ENCODE results near the gene ZNF554.

Gene ZNF554

DNA sequence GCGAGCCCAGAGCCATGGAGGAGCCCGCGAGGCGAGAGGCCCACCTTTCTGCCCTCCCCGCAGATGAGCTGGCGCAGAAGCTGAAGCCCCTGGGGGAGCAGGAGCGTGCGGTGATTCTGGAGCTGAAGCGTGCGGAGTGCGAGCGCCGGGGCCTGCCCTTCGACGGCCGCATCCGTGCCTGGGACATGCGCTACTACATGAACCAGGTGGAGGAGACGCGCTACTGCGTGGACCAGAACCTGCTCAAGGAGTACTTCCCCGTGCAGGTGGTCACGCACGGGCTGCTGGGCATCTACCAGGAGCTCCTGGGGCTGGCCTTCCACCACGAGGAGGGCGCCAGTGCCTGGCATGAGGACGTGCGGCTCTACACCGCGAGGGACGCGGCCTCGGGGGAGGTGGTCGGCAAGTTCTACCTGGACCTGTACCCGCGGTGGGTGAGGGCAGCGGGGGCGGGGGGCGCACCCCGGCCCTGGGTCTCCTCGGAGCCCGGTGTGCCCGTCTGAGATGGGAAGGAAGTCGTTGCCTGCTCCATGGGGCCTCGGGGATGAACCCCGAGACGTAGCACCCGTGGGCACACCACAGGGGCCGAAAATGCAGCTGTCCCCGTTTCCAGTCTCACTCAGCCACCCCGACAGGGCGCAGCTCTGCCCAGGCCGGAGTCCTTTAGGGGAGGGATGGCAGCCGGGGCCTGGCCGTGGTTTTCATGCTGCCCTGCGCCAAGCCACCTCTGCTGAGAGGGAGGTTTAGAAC is 12.1 kb upstream of the ZNF554 start:
- DNase-seq (ENCODE audit: low read depth), result no peak

DNA sequence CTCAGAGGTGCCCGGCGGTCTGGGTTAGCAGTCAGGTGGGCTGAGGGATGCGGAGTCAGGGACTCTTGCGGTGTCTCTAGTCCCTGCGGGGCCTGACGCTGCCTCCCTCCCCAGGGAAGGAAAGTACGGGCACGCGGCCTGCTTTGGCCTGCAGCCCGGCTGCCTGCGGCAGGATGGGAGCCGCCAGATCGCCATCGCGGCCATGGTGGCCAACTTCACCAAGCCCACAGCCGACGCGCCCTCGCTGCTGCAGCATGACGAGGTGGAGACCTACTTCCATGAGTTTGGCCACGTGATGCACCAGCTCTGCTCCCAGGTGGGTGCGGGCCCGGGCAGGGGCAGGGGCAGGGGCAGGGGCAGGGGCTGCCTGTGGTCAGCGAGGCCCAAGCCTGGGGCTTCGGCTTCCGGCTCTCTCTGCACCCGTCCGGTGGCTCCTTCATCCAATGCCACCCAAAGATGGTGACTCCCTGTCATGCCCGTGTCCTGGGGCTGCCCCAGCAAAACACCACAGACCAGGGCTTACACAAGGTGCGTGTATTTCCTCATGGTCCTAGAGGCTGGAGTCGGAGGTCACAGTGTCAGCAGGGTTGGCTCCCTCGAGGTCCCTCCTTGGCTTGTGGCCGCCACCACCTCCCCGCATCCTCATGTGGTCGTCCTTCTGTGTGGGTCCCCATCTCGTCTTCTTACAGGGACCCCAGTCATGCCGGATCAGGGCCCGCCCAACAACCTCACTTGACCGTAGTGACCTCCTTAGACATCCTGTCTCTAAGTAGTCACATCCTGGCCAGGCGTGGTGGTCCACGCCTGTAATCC is 11.3 kb upstream of the ZNF554 start:
- DNase-seq (ENCODE audit: low read depth), result no peak

DNA sequence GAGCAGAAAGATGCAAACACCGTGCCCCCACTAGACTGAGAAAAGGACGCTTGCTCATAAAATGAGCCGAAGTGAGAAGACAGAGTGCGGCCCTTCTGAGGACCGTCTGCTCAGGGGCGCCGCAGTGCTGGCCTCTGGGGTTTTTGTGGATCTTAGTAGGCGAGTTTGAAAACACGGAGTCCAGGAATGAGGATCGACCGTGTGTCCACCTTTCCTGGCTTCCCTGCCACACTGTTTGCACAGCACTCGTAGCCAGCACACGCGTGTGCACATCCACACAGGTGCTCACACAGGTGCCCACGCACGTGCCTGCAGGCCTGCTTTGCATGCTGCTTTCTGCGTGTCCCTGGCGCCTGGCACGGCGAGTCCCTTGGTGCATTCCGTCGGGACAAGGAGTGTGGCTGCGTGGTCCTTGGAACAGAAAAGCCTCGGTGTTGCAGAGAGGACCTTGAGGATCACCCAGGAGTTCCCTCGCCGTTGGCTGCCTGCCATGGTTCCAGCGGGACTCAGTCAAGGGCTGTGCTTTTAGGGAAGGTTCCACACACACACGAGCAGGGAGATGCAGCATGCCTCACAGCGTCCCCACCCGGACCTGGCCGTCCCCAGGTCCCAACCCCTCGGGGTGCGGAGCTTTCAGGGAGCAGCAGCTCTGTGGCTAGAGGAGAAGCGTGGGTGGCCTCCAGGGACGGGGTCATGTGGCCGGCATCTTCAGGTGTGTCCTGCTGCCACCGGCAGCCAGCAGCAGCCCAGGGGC is 10.1 kb upstream of the ZNF554 start:
- no peak for DNase-seq (ENCODE audit: low read depth)

DNA sequence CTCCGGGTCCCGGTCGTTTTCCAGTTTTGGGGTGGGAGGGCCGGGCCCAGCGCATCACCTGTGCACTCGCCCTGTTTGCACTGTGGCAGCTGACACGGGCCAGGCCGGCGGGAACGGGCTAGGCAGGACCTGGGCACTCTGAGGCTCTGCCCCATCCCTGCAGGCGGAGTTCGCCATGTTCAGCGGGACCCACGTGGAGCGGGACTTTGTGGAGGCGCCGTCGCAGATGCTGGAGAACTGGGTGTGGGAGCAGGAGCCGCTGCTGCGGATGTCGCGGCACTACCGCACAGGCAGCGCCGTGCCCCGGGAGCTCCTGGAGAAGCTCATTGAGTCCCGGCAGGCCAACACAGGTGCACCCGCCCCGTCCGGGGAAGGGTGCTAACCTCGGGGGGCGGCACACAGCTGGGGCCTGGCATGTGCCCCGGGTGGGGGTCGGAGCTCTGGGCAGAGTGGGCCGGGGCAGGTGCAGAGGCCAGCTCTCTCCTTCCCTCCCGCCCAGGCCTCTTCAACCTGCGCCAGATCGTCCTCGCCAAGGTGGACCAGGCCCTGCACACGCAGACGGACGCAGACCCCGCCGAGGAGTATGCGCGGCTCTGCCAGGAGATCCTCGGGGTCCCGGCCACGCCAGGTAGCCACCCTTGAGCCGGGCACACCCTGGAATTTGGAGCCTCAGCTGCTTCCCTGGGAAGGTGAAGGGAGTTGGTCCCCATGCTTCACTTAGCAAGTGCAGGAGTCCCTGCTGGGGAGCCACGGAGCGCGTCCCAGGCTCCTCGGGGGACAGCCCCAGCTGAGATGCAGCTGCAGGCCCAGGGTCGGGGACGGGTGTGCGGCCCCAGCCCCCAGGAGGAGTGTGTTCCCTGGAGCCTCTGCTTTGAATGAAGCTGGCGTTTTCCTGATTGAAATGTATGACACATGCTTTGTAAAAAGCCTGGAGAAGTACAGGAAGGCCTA is 9.3 kb upstream of the ZNF554 start:
- no peak for DNase-seq (ENCODE audit: low read depth)

DNA sequence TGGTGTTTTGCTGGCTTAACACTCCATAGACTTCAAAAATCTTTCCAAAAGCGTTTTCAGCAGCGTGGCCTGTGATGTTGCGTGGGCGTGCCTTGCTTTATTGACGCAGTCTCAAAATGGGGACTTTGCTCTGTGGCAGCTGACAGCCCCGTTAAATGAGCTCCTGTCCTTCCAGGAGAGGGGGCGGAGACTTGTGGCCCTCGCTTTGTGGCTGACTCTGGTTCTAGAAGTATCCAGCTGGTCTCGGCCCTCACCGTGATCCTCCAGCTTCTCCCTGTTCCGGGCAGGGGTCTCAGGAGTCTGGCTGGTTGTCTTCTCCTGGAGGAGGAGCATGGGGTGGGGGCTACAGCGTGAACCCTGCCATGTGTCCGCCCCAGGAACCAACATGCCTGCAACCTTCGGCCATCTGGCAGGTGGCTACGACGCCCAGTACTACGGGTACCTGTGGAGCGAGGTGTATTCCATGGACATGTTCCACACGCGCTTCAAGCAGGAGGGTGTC is 8.4 kb upstream of the ZNF554 start:
- no peak for DNase-seq (ENCODE audit: low read depth)

DNA sequence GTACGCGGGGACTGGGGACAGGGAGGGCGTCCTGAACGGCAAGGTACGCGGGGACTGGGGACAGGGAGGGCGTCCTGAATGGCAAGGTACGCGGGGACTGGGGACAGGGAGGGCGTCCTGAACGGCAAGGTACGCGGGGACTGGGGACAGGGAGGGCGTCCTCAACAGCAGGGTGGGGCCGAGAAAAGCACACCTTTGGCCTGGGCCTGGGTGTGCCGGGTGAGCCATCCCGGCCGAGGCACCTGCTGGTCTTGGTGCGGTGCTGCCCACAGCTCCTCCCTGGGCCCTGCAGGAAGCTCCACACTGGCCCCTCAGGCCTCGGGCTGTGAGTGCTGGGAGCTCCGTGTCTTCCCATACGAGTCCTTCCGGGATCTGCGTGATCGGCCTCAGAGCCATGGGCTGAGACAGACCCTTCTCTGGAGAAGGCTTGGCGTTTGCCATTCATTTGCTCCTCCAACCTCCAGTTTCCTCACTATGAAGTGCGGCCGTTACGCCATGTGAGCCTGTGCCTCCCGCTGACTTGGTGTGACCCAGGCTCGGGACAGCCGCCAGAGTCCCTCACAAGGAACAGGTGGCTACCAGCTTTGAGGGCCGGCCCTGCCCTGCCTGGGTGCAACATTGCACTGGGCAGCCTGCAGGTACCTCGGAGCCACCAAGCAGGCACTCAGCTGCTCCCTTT is 7.8 kb upstream of the ZNF554 start:
- DNase-seq (ENCODE audit: low read depth), result no peak

DNA sequence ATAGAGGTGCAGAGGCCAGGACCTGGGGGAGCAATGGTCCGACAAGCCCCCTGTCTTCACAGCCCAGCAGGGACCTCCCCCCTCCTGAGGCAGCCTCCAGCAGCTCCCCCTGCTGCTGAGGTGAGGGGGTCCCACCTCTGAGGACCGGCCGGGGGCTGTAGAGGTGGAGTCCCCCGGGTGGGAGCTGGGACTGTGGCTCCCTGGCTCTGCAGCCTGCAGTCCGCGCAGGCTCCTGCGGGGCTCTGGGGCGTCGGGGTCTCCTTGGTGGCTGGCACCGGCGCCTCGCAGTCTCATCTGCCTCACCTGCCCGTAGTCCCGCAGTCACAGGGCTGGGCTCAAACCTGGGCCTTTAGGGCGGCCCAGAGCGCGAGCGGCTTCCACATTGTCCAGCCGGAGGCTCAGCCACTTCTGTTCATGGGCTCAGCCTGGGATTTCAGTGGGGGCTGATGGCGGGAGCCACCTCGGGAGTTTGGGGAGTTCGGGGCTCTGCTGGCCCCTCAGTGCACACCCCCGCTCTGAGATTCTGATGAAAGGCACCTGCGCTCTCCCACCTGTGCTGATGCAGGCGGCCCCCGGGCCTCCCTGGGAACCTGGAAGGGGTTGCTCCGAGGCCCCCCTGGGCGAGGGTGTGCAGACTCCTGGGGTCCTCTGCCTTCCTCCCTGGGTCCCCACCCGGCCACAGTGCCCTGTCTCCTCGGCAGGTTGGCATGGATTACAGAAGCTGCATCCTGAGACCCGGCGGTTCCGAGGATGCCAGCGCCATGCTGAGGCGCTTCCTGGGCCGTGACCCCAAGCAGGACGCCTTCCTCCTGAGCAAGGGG is 7.0 kb upstream of the ZNF554 start:
- DNase-seq (ENCODE audit: low read depth), result no peak

DNA sequence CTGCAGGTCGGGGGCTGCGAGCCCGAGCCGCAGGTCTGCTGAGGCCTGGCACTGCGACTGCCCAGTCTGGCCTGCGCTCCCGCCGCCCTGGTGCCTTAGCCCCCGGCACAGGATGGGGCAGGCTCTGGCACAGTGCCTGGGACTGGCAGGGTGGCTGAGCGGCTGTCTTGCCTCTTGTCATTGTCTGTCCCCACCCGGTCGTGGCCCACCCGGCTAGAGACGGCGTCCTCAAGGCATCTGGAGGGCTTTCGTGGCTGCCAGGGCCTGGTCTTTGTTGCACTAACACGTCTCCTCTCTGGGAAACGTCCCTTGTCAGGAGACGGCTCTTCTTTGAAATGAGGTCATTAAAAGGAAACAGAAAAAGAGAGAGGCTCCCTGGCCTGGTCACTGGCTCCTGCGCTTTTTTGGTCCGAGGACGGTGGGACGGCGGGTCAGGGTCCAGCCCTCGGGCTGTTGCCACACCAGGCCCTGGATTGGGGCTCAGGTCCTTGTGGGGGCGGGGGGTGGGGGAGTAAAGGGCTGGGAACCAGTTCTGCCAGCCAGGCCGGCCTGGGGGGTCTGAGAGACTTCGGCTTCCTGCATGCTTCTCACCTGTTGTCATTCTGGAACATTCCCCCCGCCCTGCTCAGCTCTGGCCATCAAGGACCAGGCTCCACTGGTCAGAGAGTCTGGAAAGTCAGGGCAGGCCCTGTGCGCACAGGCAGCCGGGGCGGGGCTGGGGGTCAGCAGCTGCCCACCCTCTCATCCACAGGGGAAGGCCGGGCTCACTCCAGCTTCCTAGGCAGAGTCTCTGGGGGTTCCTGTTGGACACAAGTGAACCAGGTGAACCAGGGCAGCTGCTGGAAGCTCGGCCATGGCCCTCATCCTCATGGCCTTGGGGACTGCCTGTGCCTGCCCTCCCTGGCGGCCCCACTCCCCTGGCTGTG is 6.2 kb upstream of the ZNF554 start:
- no peak for DNase-seq (ENCODE audit: low read depth)

DNA sequence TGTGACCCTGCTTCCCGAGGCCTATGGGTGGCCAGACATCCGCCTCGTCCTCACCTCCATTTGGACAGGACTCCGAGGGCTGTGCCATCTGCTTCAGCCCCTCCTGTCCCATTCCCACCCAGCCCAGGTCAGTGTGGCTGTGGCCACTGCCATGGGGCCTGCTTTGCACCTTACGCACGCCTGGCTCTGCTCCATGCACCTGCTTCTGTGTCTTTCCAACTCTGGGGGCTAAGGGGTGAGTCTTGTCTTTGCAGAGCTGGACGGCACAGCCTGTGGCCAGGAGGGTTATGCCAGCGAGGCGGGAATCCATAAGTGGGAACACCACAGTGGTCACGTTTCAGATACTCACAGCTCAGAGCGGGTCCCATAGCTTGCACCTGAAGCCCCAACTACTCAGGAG is 5.2 kb upstream of the ZNF554 start:
- no peak for DNase-seq (ENCODE audit: low read depth)

DNA sequence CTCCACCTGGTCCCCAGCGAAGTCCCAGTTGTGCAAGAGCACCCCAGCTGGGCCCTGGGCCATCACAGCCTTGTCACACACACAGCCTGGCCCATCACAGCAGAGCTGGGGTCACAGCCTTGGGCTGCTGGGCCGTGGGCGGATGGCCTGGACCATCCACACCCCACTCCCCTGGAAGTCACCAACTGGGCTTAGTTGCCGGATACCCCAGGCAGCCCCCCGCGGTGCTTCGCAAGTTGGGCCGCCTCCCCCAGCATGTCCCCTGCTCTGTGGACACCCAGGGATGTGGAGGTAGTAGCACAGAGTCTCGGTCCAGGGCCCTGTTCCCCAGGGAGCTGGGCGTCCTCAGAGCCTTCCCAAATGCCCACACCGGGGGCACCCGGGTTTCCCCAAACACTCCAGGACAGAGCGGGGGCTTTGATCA is 4.5 kb upstream of the ZNF554 start:
- DNase-seq (ENCODE audit: low read depth), result no peak

DNA sequence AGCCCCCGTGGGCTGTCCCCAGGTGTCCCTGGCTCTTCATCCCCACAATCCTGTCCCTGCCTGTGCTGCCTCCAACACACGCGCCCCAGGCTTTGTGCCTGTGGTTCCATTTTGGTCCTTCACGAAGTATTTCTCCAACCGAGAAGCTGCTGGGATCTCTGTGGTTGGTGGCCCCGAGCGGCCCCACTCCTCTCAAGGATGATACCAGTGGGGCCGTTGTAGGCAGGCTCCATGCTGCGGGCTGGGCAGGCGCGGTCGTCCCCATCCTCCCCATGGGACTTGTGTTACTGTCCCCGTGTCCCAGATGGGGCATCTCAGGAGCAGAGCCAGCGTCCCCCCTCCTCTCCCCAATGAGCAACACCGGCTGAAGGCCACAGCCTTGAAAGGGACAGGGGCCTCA is 3.7 kb upstream of the ZNF554 start:
- no peak for DNase-seq (ENCODE audit: low read depth)

DNA sequence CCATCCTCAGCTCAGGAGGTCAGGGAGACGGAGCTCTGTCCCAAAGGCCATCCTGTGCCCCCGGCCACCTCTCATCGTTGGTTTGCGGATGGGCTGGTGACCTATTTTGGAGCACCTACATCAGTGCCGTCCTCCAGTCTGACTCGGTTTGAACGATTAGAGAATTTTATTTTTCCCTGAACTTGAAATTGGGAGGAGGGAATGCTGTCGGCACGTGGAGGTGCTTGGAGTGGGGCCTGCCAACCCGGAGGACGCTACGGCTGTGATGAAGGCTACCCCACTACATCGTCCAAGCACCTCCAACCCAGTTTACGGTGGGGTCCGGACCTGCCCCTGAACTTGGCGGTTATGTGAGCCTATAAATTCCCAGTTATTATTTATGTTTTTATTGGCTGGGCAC is 3.0 kb upstream of the ZNF554 start:
- DNase-seq (ENCODE audit: low read depth), result no peak

DNA sequence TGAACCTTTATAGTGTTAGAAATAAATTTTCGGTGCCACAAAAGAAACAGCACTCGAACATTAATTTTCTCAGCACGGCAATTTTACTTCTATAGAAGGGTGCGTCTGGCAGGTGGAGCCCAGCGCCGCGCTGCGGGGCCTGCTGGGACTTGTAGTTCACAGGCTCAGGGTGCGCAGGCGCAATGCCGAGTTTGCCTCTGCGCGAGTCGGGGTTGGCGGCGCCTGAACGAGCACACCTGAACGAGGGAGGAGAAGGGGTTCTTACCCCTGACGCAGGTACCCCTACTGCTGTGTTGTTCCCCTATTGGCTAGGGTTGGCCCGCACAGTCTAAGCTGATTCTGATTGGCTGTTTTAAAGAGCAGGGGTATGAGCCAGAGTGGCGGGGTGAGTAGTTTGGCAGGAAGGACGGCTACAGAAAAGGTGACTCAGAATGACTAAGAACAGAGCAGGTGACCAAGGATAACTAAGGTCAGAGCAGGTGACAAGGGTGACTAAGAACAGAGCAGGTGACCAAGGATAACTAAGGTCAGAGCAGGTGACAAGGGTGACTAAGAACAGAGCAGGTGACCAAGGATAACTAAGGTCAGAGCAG is 2.3 kb upstream of the ZNF554 start:
- peak; percentile 49 for DNase-seq (ENCODE audit: low read depth)

DNA sequence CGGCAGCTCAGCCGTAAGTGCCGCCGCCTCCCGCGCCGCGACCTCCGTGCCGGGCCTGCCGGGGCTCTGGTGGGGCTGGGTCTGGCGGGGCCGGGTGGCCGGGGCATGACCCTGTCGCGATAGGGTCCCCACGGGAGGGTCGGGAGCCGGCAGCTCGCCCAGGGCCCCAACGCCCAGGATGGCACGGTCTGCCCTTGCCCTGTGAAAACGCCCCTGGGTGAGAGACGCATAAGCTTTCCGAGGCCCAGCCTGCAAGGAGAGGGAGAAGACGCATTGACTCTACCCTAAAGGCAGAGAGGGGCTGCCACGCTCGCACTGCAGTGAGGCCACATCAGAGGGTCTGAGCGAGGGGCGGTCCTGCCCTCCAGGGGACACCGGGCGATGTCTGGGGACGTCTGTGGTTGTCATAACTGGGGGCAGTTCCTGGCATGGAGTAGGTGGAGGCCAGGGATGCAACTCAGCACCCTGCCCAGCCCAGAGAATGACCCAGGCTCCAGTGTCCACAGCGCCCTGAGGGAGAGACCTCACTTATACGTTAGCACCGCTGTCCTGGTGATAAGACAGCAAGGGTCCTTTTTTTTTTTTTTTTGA is 539 bp downstream of the ZNF554 start:
- DNase-seq (ENCODE audit: low read depth), result peak; percentile 40

DNA sequence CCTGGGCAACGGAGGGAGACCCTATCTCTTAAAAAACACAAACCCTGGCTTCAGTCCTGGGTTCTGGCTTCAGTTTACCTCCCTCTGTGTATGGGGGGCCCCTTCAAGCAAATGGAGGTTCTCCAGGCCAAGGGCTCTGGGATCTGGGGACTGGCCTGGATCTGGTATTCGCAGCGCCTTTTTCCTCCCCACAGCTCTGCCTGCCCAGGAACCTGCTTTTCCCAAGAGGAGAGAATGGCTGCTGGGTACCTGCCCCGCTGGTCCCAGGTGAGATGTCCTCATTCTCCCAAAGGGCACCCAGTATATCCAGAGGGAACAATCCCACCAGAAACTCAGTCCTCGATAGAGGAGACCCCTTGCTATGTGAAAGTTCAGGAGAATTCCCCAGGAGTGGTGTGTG is 3.2 kb downstream of the ZNF554 start:
- DNase-seq (ENCODE audit: low read depth), result no peak

DNA sequence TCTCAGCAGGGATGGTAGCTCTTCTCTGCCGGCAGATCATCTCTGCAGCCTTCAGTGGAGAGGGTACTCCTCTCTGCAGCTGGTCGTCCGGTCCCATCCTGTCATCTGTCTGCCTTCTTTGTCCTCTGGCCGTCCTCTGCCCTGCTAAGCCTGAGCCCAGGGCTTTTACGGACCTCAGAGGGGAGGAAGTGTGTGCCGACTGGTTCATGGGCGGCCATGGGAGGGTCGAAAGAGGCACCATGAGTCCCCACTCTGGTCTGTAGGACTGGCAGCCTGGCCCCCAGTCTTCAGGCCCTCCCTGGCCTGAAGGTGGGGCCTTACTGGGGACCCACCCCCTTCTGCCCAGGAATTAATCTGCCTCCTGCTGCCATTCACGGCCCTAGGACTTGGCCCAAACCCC is 4.0 kb downstream of the ZNF554 start:
- DNase-seq (ENCODE audit: low read depth), result no peak

DNA sequence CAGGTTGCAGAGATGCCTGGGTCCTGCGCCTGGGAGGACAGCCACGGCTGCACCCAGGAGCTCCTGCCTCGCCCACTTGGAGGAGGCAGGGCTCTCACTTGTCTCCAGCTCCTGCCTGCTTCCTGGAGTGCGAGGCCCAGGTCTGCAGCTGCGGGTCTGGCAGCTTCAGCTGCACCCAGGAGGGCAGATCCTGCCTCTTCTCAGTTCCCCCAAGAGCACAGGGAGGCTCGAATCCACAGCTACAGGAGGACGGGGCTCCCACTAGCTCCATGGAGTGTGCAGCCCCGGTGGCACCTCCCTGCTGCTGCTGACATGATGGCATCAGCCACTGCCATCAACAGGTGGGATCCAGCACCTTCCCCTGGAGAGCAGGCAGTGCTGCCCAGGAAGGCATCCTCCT is 4.5 kb downstream of the ZNF554 start:
- DNase-seq (ENCODE audit: low read depth), result no peak

DNA sequence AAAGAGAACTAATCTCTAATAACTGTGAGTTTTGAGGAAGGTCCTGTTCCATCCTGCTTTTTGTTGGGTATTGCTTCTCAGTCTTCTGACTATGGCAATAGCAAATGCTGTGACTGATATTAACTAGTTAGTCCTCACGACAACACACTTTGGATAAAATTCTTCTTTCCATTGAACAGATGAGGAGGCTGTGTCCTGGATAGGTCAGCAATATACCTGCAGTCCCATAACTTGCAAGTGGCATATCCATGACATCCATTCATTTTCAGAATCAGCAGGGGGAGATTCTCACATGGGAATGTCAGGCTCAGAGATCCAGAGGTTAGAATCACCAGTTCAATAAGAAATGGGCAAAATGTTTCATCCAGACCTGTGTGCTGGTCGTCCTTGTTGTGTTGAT is 7.4 kb downstream of the ZNF554 start:
- no peak for DNase-seq (ENCODE audit: low read depth)
